Astrocyte (in vitro differentiated cells and primary cell): ENCODE measurements around the gene DDX27. TPM values are rescaled to one million over a fixed set of nuclear protein-coding genes. Genes with fewer than 3 reads are reported as not detected.

Source experiments
- DNase-seq: peaks from one replicate; pipeline ENCODE4 v3.0.0-alpha.2; 2010; ENCODE audit warnings: low read depth
- FAIRE-seq: peaks from 2 replicates; lab custom pipeline; 2011; peaks lifted over from hg19 to GRCh38; lab: Jason Lieb, UNC
- H2AFZ ChIP-seq: 2 replicates; pipeline ENCODE4 v1.6.0; 2012; ENCODE audit warnings: low read depth, low read length, inconsistent platforms
- H3K27ac ChIP-seq: 2 replicates; pipeline ENCODE4 v1.5.1; 2011; ENCODE audit warnings: low read depth, low read length, inconsistent platforms
- H3K27me3 ChIP-seq: 2 replicates; pipeline ENCODE4 v1.6.0; 2011; ENCODE audit warnings: low read length, inconsistent platforms; ENCODE audit not compliant: insufficient read depth
- H3K36me3 ChIP-seq: 2 replicates; pipeline ENCODE4 v1.5.1; 2011; ENCODE audit warnings: low read length, inconsistent platforms; ENCODE audit not compliant: insufficient read depth
- H3K4me1 ChIP-seq: 2 replicates; pipeline ENCODE4 v1.5.1; 2011; ENCODE audit warnings: low read length, inconsistent platforms; ENCODE audit not compliant: insufficient read depth
- H3K4me2 ChIP-seq: 2 replicates; pipeline ENCODE4 v1.6.0; 2012; ENCODE audit warnings: low read length, inconsistent platforms
- H3K4me3 ChIP-seq: 2 replicates; pipeline ENCODE4 v1.5.1; 2011; ENCODE audit warnings: low read depth, mild to moderate bottlenecking, low read length, inconsistent platforms; ENCODE audit not compliant: insufficient read depth
- H3K79me2 ChIP-seq: 2 replicates; pipeline ENCODE4 v1.6.0; 2012; ENCODE audit warnings: mild to moderate bottlenecking, low read length, inconsistent platforms; ENCODE audit not compliant: insufficient read depth
- H3K9ac ChIP-seq: 2 replicates; pipeline ENCODE4 v1.6.0; 2012; ENCODE audit warnings: mild to moderate bottlenecking, low read length, inconsistent platforms
- H3K9me3 ChIP-seq: 2 replicates; pipeline ENCODE4 v1.5.1; 2012; ENCODE audit warnings: low read depth, mild to moderate bottlenecking, low read length, inconsistent platforms; ENCODE audit not compliant: insufficient read depth
- H4K20me1 ChIP-seq: 2 replicates; pipeline ENCODE4 v1.6.0; 2012; ENCODE audit warnings: low read length, inconsistent platforms; ENCODE audit not compliant: insufficient read depth
- H3K27ac Mint-ChIP-seq: one replicate; pipeline ENCODE4 v1.8.0; 2021; ENCODE audit warnings: mild to moderate bottlenecking, mixed read lengths; ENCODE audit not compliant: unreplicated experiment
- H3K27me3 Mint-ChIP-seq: one replicate; pipeline ENCODE4 v1.8.0; 2021; ENCODE audit warnings: low read depth, mixed read lengths; ENCODE audit not compliant: unreplicated experiment
- H3K36me3 Mint-ChIP-seq: one replicate; pipeline ENCODE4 v1.8.0; 2021; ENCODE audit warnings: low read depth, mixed read lengths; ENCODE audit not compliant: unreplicated experiment
- H3K4me1 Mint-ChIP-seq: one replicate; pipeline ENCODE4 v1.8.0; 2021; ENCODE audit warnings: low read depth, mixed read lengths; ENCODE audit not compliant: unreplicated experiment
- H3K4me3 Mint-ChIP-seq: one replicate; pipeline ENCODE4 v1.8.0; 2021; ENCODE audit warnings: mild to moderate bottlenecking, moderate library complexity, mixed read lengths; ENCODE audit not compliant: unreplicated experiment
- H3K9me3 Mint-ChIP-seq: one replicate; pipeline ENCODE4 v1.8.0; 2021; ENCODE audit warnings: mild to moderate bottlenecking, mixed read lengths; ENCODE audit not compliant: unreplicated experiment
- EZH2 ChIP-seq: IDR thresholded peaks from 2 replicates; pipeline ENCODE4 v1.6.1; 2012; ENCODE audit warnings: mild to moderate bottlenecking, low read length, inconsistent platforms; ENCODE audit not compliant: insufficient read depth
- total RNA-seq: library from RNA; stranded (reverse); gene quantifications from 2 replicates; pipeline ENCODE4 v1.2.1, GENCODE V29; 2021
- TF ChIP-seq, protein P1 (sequence below): IDR thresholded peaks from 2 replicates; pipeline ENCODE4 v1.5.1; 2011; ENCODE audit warnings: low read depth, mild to moderate bottlenecking, inconsistent platforms, low read length, moderate library complexity; ENCODE audit not compliant: insufficient read depth

DDX27 gene
- total RNA-seq, 1 donor from 2014 or later = 38.3 TPM

DNA sequence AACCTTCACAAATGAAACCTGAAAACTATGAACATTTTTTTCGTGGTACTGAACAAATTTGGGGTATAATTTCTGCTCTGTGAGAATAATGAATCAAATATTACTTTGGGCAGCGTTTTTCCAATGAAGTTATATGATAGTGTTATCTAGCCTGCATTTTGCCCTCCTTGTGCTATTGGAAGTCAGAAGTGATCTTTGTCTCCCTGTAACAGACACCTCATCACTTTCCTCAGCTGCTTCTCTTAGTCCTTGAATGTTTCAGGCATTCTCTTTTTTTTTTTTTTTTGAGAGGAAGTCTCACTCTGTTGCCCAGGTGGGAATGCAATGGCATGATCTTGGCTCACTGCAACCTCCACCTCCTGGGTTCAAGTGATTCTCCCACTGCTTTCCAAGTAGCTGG is 10.2 kb downstream of the DDX27 start:
- peaks cover 13% of the 10 kb centered on the region for H3K4me1 Mint-ChIP-seq
- H3K27me3 ChIP-seq = no peaks in the 10 kb centered on the region
- H3K79me2 ChIP-seq = no peaks in the 10 kb centered on the region
- H3K36me3 Mint-ChIP-seq = peaks cover 32% of the 10 kb centered on the region
- H3K27ac ChIP-seq = no peak overlapping the region
- no peaks in the 10 kb centered on the region for H4K20me1 ChIP-seq
- no peak overlapping the region for H3K4me2 ChIP-seq
- H3K27me3 Mint-ChIP-seq = no peaks in the 10 kb centered on the region
- no peak overlapping the region for H2AFZ ChIP-seq
- no peak overlapping the region for H3K9ac ChIP-seq
- no peak for DNase-seq
- no peaks in the 10 kb centered on the region for H3K4me1 ChIP-seq
- H3K4me3 ChIP-seq = no peak overlapping the region
- no peaks in the 10 kb centered on the region for H3K9me3 Mint-ChIP-seq
- no peaks in the 10 kb centered on the region for H3K9me3 ChIP-seq
- H3K27ac Mint-ChIP-seq = no peak overlapping the region
- FAIRE-seq = no peak
- no peak for TF ChIP-seq EZH2
- TF ChIP-seq, protein P1, sequence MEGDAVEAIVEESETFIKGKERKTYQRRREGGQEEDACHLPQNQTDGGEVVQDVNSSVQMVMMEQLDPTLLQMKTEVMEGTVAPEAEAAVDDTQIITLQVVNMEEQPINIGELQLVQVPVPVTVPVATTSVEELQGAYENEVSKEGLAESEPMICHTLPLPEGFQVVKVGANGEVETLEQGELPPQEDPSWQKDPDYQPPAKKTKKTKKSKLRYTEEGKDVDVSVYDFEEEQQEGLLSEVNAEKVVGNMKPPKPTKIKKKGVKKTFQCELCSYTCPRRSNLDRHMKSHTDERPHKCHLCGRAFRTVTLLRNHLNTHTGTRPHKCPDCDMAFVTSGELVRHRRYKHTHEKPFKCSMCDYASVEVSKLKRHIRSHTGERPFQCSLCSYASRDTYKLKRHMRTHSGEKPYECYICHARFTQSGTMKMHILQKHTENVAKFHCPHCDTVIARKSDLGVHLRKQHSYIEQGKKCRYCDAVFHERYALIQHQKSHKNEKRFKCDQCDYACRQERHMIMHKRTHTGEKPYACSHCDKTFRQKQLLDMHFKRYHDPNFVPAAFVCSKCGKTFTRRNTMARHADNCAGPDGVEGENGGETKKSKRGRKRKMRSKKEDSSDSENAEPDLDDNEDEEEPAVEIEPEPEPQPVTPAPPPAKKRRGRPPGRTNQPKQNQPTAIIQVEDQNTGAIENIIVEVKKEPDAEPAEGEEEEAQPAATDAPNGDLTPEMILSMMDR = no peak
- H3K4me3 Mint-ChIP-seq = no peak overlapping the region
- peaks cover 45% of the 10 kb centered on the region for H3K36me3 ChIP-seq

DNA sequence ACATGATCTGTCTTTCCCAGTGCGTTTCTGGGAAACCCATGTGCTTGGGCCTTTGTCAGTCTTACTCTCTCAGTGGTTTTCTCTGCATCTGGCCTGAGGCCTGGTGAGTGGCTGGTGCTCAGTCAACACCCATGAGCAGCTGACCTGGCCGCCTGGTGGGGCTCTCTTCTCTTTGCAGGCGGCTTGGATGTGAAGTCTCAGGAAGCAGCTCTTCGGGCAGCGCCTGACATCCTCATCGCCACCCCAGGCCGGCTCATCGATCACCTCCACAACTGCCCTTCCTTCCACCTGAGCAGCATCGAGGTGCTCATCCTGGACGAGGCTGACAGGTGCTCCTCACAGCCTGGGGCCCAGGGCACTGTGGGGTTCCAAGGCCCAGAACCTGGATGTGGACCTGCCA is 10.8 kb downstream of the DDX27 start:
- no peak overlapping the region for H3K4me3 ChIP-seq
- FAIRE-seq (no peak), DNase-seq (no peak)
- TF ChIP-seq EZH2 = no peak
- TF ChIP-seq, protein P1 = no peak
- H3K9me3 ChIP-seq = no peaks in the 10 kb centered on the region
- no peak overlapping the region for H3K27ac Mint-ChIP-seq
- H3K4me1 ChIP-seq = no peaks in the 10 kb centered on the region
- no peak overlapping the region for H2AFZ ChIP-seq
- H3K27me3 Mint-ChIP-seq = no peaks in the 10 kb centered on the region
- no peaks in the 10 kb centered on the region for H4K20me1 ChIP-seq
- no peak overlapping the region for H3K4me3 Mint-ChIP-seq
- no peaks in the 10 kb centered on the region for H3K27me3 ChIP-seq
- H3K9me3 Mint-ChIP-seq = no peaks in the 10 kb centered on the region
- H3K36me3 ChIP-seq = peaks cover 45% of the 10 kb centered on the region
- H3K79me2 ChIP-seq = no peaks in the 10 kb centered on the region
- H3K4me2 ChIP-seq = no peak overlapping the region
- peaks cover 13% of the 10 kb centered on the region for H3K4me1 Mint-ChIP-seq
- H3K9ac ChIP-seq = no peak overlapping the region
- H3K36me3 Mint-ChIP-seq = peaks cover 31% of the 10 kb centered on the region
- H3K27ac ChIP-seq = no peak overlapping the region

- Histone ChIP-seq H3K27ac (no peak overlapping the region), H3K4me2 (no peak overlapping the region), H3K4me1 (no peaks in the 10 kb centered on the region), H3K9ac (no peak overlapping the region), H2AFZ (no peak overlapping the region), H3K79me2 (peaks cover 2% of the 10 kb centered on the region), H3K27me3 (no peaks in the 10 kb centered on the region), H3K9me3 (no peaks in the 10 kb centered on the region), H4K20me1 (no peaks in the 10 kb centered on the region), H3K36me3 (peaks cover 49% of the 10 kb centered on the region), H3K4me3 (no peak overlapping the region)
- no peak for DNase-seq
- Mint-ChIP-seq H3K4me3 (no peak overlapping the region), H3K27me3 (no peaks in the 10 kb centered on the region), H3K4me1 (peaks cover 13% of the 10 kb centered on the region), H3K27ac (peak overlapping the region; percentile 76), H3K9me3 (no peaks in the 10 kb centered on the region), H3K36me3 (peaks cover 28% of the 10 kb centered on the region)
- TF ChIP-seq, protein P1 = no peak
- no peak for TF ChIP-seq EZH2
- no peak for FAIRE-seq
Measured at GRCh38 chr20:49230561-49231133, 11.4 kb downstream of the DDX27 start.
